HG02885 (cell line): ENCODE data around the gene MAN1B1.

Source experiments
- ATAC-seq: cut with Tn5 transposase; IDR thresholded peaks from one replicate; pipeline ENCODE4 v1.9.1; 2021; ENCODE audit warnings: mild to moderate bottlenecking; ENCODE audit not compliant: unreplicated experiment, poor library complexity

Gene MAN1B1

GRCh38 chr9:137086531-137087408 lies at the start of gene MAN1B1:
Gene MAN1B1, plus strand, starts transcription at chr9:137086985. Its CDS starts 15 bp downstream, at chr9:137087000.
- ATAC-seq, result peak; percentile 81

GRCh38 chr9:137037035-137037434 lies 49.8 kb upstream of the MAN1B1 start:
- ATAC-seq, result no peak

GRCh38 chr9:137037483-137037882 lies 49.3 kb upstream of the MAN1B1 start:
- no peak for ATAC-seq

GRCh38 chr9:137038916-137039315 lies 47.9 kb upstream of the MAN1B1 start:
- no peak for ATAC-seq

DNA sequence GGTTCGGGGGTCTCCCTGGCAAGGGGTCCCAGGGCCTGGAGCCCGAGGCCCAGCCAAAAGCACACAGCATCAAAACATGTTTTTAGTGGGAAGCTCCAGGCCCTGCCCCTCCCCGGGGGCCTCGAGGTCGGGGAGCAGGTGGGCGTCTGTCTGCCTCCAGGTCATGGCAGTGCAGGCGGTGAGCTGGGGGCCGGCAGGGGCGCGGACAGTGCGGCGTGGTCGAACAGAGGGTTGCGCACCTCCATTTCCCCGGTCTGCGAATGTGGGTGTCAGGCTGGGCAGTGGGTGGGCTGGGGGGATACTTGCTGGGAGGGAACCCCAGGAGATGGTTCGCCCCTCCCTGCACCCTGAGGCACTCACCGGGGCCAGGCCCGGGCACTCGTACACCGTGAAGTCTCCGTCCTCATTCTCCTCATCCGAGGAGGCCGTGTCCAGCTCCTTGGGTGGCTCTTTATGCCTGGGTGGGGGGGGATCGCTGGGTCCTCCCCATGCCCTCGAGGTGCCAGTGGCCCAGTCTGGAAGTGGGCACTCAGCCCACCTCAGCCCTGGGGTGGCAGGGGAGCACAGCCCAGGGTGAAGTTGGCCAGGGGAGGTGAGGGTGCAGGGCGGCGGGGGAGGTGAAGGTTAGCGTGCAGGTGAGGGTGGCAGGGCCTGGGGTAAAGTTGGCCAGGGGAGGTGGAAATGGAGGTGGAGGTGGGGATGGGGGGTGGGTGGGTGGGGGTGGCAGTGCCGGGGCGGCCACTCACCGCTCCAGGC lies 47.0 kb upstream of the MAN1B1 start:
- ATAC-seq, result no peak

- ATAC-seq, result no peak
These were observed 46.2 kb upstream of the MAN1B1 start for GRCh38 chr9:137040568-137040967.

DNA sequence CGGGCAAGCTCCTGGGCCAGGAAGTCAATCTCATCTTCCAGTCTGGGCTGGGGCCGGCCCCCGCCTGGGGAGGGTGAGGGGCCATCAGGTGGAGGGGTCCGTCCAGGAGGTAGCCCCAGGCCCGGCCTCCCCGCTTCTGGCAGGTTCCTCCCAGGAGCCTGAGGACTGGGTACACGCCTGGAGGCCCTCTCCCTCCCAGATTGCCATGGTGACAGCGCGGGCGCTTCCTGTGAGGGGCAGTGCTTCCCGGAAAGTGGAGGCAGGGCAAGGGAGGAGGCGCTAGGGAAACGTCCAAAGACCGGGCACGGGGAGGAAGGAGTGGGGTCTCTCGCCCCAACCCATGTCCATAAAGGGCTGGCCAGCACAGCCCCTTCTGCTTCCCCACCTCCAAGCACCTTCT lies 45.7 kb upstream of the MAN1B1 start:
- ATAC-seq, result no peak

- no peak for ATAC-seq
These were observed 43.7 kb upstream of the MAN1B1 start for GRCh38 chr9:137042751-137043727.

GRCh38 chr9:137044037-137044436 lies 42.7 kb upstream of the MAN1B1 start:
- ATAC-seq, result no peak

- no peak for ATAC-seq
These were observed 42.1 kb upstream of the MAN1B1 start for GRCh38 chr9:137044502-137045177.

- ATAC-seq, result no peak
These were observed 41.3 kb upstream of the MAN1B1 start for GRCh38 chr9:137045294-137046087.

DNA sequence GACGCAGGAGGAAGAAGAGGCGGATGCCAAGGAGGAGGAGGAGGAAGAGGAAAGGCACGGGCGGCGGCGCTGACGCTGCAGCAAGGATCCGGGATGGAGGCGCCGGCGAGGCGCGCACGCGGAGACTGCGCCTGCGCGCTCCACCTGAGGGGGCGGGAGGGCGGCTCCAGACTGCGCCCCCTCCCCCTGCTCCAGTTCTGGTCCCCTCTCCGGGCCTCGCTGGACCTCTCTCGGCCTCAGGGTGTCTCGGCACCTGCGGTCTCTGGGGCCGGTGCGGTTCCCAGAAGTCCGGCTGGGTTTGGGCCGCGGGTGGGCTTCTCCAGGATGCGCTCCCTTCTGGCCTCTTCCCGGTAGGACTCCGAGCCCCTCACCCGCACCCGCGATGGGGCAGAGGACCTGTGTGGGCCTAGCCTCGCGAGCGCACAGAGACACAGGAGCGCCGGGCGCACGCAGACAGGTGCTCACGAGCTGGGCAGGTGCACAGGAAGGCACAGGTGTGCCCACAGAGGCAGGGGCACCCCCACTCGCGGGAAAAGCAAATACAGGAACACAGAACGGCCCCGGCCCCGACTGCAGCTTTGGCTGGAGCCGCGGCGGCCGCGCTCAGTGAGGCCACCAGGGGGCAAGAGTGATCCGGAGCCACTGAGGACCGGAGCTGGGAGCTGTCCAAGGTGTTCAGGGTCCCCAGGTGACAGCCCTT lies 40.5 kb upstream of the MAN1B1 start, which contains the start of gene NPDC1:
TSS of gene NPDC1 (minus strand) at position 90 of the 700 bp plus-strand sequence. CDS start 188 bp downstream, outside the sequence.
- ATAC-seq, result no peak

DNA sequence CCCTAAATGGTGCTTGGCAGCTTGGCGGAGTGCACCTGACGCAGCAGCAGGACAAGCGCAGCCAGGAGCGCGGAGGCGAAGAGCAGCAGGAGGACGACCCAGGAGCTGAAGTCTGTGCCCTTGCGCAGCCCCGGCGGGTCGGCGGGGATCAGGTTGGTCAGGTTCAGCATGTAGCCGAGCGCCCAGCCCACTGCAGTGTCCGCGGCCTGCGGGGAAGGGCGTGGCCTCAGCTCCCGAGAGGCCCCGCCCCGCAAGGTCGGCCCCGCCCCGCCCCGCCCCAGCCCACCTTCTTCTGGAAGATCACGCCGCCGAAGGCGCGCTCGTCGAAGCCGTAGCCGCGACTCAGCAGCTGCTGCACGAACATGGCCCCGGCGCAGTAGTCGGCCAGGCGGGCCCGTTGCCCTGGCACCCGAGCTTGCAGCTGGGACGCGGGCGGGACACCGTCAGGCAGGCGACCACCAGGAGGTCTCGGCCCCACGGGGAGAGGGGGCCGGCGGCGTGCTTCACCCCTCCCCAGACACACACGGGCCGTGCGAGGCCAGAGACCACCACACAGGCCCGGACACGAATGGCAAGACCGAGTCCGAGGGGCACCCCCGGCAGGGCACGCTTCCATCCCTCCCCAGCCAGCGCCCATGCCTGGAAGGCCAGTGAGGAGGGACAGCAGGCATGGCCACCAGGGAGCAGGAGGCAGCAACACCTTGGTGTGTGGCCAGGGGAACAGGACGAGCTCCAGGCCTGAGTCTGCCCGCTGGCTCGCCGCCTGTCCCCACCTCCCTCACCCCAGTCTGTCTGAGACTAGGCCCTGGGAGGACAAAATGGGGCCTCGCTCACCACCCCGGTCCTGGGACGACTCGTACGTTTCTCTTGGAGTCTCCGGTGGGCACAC lies 37.9 kb upstream of the MAN1B1 start:
- ATAC-seq, result no peak

DNA sequence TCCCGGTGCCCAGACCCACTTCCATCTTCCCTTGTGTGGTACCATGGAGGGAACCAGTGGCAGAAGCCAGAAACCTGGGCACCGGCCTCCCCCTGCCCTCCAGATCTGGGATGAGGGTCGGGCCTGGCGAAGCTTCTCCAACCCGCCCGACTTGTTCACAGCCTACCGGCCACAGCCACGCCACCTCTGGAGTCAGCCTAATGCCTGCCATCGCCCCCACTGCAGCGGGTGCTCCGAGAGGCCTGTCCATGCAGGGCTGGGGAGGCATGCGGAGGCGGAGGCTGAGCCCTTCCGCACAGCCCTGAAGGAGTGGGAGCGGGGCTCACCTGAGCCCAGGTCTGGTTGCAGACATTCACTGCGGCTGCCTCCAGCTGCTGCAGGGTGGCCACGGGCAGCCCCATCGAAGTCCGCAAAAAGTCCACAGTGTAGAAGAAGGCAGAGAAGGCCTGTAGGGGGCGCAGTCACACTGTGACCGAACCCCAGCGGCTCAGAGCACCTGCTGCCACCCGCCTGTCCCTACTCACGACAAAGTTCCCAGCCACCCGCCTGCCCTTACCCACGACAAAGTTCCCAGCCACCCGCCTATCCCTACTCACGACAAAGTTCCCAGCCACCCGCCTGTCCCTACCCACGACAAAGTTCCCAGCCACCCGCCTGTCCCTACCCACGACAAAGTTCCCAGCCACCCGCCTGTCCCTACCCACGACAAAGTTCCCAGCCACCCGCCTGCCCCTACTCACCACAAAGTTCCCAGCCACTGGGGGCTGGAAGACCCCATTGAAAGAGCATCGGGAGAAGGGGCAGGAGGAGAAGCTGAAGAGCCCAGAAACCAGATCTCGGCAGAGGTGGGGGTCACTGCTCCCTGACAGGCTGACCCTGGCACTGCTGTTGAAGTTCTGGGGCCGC lies 37.0 kb upstream of the MAN1B1 start:
- peak; percentile 40 for ATAC-seq

- ATAC-seq, result no peak
These were observed 36.2 kb upstream of the MAN1B1 start for GRCh38 chr9:137050570-137050969.

GRCh38 chr9:137051145-137051724 lies 35.5 kb upstream of the MAN1B1 start:
- no peak for ATAC-seq
